ENCODE results near the gene DDX51.

The DDX51 gene

DNA sequence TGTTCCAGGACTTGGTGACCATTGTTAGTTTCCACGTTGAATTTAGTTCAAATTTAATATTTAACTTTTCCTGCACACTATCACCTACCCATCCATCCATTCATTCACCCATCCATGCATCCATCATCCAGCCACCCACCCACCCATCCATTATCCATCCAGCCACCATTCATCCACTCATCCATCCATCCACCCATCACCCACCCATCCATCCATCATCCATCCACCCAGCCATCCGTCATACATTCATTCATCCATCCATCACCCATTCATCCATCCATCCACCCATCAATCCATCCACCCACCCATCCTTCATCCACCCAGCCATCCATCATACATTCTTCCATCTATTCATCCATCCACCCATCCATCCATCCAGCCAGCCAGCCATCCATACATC, 22.0 kb upstream of the DDX51 start:
- no peak for DNase-seq

DNA sequence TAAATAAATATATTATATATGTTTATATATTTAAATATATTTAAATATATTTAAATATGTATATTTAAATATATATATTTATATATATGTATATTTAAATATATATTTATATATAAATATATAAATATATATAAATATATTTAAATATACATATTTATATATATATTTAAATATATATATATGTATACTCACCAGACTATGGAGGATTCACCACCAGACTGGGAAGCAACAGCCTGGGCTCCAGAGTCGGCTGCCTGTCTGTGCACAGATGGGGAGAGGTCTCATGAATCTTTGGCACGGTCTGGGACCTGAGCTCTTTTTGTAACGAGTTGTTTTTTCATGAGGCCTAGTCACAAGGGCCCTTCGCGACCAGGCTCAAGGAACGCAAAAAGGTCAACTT, 21.5 kb upstream of the DDX51 start:
- no peak for DNase-seq

DNA sequence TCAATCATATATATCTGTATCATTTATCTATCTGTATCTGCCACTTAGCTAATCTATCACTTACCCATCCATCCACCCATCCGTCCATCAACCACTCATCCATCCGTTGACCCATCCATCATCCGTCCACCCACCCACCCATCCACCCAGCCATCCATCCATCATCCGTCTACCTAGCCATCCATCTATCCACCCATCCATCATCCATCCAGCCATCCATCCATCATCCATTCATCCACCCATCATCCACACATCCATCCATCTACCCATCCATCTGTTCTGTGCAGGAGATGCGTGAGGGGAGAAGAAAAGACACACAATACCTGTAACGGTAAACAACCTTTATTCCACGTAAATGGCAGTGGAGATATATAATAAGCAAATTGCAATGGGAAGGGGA, 20.3 kb upstream of the DDX51 start:
- no peak for DNase-seq

DNA sequence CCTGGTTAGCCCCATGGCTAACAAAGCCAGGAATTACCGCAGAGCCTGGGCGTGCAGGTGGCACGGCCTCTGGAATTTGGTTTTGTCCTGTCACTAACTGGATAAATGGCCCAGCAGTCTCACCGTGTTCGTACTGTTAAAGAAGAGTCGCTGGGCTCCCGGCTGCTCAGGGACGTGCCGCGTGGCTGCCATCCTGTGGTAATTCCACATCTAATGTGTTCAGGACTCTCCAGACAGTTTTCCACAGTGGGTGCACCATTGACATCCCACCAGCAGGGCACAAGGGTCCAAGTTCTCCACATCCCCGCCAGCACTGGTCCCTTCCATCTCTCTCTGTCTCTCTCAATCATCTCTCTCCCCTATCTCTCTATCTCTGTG, 19.8 kb upstream of the DDX51 start:
- no peak for DNase-seq

DNA sequence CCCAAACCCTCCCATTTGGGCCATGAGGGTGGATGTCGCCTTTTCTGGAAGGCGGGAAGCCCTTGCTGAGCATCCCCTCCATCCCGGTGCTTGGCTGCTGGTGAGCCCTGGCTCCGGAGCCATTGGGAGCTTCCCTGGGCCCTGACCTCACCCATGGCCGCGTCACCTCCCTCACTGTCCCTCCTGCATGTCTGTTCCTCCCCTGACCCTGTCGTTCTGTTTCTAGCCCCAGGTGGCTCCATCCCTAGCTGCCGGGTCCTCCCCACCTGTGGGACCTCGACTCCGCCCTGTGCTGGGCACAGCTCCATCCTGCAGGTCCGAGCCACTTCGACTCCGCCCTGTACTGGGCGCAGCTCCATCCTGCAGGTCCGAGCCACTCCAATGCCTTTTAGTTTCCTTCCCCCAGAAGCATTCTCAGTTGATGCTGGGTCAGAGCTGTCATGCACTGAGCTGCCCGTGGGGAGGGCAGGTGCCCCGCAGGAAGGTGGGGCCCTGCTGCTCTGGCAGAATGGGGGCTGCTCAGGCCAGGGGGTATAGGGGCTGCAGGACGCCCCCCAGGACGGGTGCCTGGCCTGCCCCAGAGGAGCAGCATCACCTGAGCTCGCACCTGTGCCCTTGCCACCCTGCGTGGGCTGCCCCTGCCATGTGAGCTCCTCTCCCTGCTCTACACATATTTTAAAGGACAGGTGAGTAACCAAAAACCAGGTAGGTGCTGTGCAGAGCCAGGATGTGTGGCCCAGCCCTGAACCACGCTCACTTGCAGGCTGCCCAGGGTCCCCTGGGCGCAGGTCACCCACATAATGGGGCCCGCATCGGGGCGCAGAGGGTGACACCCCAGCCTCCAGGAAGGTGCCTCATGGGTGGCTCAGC, 19.2 kb upstream of the DDX51 start:
- no peak for DNase-seq

DNA sequence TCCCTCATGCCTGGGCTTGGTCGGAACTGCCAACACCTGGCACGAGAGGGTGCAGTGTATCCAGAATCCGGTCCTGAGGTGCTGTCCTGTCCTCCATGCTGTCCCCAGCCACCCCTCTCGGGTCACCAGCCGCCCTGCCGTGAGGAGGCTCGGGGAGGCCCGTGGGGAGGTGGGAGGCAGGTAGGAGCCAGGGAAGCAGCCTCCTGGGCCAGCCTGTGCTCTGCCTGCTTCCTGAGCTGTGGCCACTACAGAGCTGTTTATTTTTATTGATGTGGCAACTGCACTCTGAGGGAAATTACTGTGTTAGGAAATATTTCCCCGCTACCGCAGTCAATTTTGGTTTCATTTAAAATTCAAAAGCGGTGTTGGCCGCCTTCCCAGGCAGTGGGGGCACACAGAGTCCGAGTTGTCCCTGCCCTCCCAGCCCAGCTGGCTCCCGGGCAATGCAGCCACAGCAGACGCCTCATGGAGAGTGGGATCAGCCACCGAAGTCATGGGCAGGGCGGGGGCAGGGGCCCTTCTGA, 18.5 kb upstream of the DDX51 start:
- peak; percentile 82 for DNase-seq

DNA sequence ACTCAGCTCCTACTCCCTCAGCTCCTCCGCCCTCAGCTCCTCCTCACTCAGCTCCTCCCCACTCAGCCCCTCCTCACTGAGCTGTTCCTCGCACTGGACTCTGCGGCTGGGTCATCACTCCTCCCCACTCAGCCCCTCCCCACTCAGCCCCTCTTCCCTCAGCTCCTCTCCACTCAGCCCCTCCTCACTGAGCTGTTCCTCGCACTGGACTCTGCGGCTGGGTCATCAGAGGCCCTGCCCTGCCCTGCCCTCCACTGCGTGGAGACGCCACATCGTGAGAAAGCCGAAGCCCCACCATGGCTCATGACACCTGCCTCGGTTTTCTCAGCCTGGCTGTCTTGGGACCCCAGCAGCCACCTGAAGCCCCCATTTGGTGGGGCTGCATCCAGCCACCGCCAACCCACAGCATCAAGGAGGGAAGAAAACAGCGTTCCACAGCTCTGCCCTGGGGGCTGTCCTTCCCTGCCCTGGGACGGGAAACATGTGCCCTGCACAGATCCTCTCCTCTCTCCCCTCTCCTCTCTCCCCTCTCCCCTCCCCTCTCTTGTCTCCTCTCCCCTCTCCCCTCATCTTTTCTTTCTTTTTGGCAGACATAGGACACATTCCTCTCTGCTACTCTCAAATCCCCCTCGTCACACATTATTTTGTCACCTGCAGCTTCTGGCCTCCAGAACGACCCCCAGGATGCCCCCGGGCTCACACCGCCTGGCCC, 17.8 kb upstream of the DDX51 start:
- no peak for DNase-seq

DNA sequence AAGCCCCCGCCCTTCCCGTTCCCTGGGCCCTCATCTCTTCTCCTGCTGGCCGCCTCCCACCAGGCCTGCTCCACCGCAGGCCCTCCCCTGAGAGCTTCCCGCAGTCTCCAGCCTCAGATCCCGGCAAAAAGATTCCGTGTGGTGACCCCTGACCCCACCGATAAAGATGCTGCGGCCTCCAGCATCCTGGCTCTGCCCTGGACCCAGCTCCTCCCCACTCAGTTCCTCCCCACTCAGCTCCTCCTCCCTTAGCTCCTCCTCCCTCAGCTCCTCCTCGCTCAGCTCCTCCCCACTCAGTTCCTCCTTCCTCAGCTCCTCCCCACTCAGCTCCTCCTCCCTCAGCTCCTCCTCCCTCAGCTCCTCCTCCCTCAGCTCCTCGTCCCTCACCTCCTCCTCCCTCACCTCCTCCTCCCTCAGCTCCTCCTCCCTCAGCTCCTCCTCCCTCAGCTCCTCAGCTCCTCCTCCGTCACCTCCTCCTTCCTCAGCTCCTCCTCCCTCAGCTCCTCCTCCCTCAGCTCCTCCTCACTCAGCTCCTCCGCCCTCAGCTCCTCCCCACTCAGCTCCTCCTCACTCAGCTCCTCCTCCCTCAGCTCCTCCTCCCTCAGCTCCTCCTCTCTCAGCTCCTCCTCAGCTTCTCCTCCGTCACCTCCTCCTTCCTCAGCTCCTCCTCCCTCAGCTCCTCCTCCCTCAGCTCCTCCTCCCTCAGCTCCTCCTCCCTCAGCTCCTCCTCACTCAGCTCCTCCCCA, 17.1 kb upstream of the DDX51 start:
- DNase-seq = peak; percentile 48

DNA sequence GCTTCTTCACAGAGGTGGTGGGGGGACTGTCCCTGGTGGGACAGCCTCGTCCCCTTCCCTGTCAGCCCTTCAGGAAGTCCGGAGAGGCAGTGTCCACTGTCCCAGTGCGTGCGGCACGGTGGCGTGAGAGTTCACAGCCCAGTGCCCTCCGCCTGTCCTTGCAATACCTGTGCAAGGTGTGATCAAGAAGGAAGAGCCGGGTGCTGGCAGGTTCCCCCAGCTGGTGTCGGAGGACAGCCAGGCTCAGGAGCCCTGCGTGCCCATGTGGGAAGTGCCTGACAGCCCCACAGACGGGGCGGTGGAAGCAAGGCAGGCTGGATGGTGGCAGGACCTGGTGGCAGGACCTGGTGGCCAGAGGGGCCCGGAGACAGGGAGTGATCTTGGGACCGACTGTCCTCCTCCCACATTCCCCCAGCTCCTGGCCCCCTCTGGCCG, 16.5 kb upstream of the DDX51 start:
- DNase-seq = no peak

DNA sequence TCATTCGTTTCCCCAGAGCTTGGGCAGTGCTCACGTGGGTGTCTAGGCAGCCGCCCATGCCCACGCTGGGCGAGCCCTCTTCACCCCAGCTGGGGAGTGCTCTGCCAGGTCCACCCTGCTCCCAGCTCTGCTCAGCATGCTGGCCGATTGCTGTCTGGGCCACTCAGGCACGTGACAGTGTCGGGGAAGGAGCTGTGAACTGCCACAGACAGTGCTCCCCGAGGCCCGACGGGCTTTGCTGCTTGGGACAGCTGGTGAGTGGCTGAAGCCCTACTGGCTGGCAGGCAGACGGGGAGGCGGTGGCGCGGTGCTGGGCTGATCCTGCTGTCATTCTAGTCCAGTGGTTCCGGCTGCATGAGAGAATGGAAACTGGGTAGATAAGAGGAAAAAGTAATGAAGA, 15.9 kb upstream of the DDX51 start:
- DNase-seq = no peak

DNA sequence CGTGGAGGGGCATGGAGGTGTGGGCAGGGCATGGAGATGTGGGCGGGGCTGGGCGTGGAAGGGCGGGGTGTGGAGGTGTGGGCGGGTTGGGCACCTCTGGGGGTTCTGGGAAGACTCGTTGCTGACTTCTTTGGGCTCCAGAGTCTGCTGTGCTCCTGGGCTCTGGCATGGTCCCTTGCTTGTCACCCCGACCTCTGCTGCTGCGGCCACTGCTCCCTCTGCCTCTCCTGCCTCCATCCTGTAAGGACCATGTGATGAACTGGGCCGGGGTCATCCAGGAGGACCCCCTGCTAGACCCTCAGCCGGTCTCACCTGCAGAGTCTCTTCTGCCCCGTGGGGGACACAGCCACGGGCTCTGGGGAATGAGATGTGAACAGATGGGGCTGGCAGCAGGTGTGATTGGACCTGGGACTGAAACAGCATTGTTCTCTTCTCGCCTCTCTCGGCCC, 15.5 kb upstream of the DDX51 start:
- no peak for DNase-seq

DNA sequence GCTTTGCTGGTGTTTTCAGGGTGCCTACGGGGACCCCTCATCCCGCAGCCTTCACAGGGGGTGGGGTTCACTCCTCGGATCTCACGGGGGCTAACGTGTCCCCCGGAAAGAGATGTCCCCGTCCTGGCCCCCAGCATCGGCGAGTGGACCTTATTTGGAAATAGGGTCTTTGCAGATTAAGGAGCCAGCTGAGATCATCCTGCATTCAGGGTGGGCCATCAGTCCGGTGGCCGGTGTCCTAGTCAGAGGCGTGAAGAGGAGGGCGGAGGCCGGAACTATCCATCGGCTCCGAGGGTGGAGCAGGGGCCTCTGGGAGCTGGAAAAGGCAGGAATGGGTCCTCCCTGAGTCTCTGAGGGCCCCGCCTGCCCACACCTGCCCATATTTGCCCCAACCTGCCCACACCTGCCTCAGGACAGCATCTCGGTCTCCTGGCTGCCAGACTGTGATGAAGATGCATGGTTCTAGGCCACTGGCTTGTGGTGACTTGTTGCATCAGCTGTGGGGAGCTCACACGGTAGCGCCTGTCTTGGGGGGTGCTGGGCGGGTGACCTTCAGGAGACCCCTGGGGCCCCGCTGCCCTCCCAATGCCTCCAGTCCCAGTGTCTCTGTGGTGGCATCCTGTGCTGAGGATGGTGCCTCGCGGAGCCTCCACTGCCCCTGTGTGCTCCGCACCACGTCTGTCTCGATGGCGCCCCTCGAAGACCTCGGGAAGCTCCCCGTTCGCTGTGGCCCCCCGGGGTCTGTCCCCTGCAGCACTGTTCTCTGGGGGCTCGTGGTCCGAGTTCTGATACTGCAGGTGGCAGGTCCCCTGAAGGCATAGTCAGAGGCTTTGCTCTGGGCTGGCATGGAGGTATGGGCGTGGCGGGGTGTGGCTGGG, 14.8 kb upstream of the DDX51 start:
- DNase-seq = no peak

DNA sequence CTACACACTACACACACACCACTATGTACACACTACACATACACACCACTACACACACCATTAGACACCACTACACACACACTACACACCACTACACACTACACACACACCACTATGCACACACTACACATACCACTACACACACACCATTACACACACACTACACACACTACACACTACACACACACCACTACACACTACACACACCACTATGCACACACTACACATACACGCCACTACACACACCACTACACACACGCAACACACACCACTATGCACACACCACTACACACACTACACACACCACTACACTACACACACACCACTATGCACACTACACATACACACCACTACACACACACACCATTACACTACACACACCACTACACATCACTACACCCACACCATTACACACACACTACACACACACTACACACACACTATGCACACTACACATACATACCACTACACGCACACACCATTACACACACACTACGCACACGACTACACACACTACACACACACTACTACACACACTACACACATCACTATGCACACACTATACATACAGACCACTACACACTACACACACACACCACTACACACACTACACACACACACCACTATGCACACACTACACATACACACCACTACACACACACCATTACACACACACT, 13.8 kb upstream of the DDX51 start:
- DNase-seq = no peak

DNA sequence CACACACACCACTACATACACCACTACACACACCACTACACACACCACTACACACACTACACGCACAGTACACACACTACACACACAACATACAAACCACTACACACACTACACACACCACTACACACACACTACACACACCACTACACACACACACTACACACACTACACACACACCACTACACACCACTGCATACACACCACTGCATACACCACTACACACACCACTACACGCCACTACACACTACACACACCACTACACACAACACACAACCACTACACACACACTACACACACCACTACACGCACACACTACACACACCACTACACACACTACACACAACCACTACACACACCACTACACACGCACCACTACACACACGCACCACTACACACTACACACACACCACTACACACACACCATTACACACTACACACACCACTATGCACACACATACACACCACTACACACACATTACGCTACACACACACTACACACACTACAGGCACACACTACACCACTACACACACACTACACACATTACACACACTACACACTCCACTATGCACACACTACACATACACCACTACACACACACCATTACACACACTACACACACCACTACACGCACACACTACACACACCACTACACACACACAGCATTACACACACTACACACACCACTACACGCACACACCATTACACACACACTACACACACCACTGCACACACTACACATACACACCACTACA, 12.6 kb upstream of the DDX51 start:
- DNase-seq = no peak

DNA sequence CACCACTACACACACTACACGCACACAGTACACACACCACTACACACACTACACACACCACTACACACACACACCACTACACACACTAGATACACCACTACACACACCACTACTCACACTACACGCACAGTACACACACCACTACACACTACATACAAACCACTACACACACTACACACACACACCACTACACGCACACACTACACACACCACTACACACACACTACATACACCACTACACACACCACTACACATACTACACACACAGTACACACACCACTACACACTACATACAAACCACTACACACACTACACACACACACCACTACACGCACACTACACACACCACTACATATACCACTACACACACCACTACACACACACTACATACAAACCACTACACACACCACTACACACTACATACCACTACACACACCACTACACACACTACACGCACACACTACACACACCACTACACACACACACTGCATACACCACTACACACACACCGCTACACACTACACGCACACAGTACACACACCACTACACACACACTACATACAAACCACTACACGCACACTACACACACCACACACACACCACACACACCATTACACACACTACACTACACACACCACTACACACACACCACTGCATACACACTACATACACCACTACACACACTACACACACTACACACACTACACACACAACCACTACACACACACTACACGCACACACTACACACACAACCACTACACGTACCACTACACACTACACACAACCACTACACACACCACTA, 11.9 kb upstream of the DDX51 start:
- DNase-seq = no peak

DNA sequence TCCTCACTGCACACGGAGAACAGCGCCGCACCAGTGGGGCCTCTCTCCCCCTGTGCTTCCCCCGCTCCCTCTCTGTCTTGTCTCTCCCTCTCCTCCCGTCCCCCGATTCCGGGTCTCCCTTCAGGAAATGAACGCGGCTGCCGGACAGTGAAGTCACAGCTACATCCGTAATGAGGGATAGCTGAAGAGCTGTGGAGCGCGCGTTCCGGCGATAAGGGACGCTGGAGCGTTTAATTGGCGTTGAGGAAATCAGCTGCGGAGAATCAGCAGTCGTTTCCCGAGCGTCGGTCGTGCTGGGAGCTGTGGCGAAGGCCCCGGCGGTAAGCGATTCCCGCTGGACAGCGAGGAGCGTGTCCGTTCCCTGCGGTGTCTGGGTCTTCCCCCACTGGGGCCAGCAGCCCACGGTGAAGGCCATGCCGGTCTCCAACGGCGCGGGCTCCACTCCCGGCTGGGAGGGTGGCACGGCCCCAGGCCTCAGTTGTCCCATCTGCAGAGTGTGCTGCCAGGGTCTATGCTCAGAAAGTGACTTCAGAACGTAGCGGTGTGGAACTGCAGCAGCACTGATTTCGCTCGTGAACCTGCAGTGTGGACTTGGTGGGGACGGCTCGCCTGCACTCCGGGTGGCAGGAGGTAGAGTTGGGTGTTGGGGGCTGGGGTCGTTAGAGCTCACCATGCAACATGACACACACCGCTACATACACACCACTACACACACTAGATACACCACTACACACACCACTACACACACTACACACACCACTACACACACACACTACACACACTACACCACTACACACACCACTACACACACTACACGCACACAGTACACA, 11.0 kb upstream of the DDX51 start:
- DNase-seq = no peak

DNA sequence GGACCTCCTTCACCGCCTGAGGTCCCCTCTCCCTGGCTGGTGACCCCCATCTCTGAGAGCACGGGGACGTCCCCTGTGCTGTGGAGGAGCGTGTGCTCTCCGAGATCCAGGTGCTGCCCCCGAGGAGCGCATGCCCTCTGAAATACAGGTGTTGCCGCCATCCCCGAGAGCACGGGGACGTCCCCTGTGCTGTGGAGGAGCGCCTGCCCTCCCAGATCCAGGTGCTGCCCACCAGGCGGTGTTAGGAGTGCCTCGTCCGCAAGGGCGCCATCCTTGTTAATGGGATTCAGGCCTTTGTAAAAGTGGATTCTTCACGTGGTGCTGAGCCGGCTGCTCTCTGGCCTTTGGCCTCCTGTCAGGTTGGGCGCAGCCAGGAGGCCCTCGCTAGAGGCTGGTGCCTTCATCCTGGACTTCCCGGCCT, 10.2 kb upstream of the DDX51 start:
- DNase-seq = no peak

DNA sequence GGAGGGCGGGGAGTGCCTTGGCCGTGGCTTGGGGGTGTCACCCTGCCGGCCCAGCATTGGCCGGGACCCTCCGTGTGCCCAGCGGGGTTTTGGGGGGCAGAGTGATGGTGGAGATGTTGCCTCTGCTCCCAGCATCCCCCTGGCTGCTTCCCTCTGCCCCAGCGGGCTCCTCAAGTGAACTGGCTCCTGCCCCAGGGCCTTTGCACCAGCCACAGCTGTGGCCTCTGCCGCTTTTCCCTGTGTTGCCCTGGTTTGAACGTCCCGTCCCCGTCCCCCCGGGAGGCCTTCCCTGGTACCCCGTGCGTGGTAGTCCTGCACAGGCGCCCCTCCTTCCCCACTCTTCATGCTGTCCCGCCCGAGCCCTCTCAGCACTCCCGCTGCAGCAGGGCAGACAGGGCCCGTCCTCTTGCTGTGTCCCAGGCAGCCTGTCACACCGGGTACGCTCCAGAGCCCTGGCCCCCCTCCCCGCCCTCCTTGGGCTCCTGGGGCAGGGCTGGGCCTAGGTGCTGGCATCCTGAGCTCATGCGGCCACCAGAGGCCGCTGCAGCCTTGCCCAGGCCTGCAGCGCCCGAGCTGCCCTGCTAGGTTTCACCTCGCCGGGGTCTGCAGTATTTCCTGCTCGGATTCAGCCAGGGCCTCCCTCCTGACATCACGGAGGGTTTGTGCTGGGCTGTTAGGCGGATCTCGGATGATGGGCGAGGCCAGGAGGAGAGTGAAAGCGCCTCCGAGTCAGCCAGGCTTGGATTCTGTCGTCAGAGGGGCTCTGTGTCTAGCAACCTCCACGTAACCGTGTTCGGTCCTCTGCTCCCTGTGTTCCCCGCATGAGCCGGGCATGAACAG, 9.6 kb upstream of the DDX51 start:
- DNase-seq = peak; percentile 67
